Prostate gland (tissue), 2 donors: Measurements from ENCODE around the gene CAPN11. TPM values are rescaled to one million over a fixed set of nuclear protein-coding genes. Genes with fewer than 3 reads are reported as not detected.
A peak's percentile ranks its signal among the peaks of the same experiment; 100 is the strongest.

Experiments used
- DNase-seq: peaks from one replicate; pipeline ENCODE4 v3.0.0-alpha.2; 2019; ENCODE audit warnings: low spot score
- H3K27ac ChIP-seq, 2 donors: fragments of 200-600 bp; sonication (generic); 2 replicates each; pipeline ENCODE4 v1.5.1; 2017 to 2019
- H3K27me3 ChIP-seq: fragments of 200-600 bp; sonication (generic); replicated peaks from 2 replicates; pipeline ENCODE4 v1.5.1; 2019; ENCODE audit not compliant: insufficient read depth
- H3K36me3 ChIP-seq, 2 donors: fragments of 200-600 bp; sonication (generic); 1 replicate in 1 of 2; 2 replicates in 1 of 2; pipeline versions ENCODE4 v1.5.1 to v1.8.1; 2017 to 2019
- H3K4me1 ChIP-seq: fragments of 200-600 bp; sonication (generic); replicated peaks from 2 replicates; pipeline ENCODE4 v1.5.1; 2019
- H3K4me3 ChIP-seq, 2 donors: fragments of 200-600 bp; sonication (generic); 2 replicates each; pipeline ENCODE4 v1.5.1; 2017 to 2019
- H3K9me3 ChIP-seq: fragments of 200-600 bp; sonication (generic); 2 replicates; pipeline ENCODE4 v1.5.1; 2017
- POLR2A ChIP-seq: fragments of 450-650 bp; IDR thresholded peaks from one replicate; pipeline ENCODE4 v1.6.1; 2016; ENCODE audit warnings: antibody characterized with exemption, mild to moderate bottlenecking
- POLR2AphosphoS5 ChIP-seq: sonication (generic); formaldehyde crosslinking; IDR thresholded peaks from one replicate; pipeline ENCODE4 v1.6.1; 2017; ENCODE audit warnings: antibody characterized with exemption
- WGBS: methylation state at CpG from one replicate; pipeline ENCODE4 v1.1.5; 2018; 5-methylcytosine and 5-hydroxymethylcytosine counted together
- intact Hi-C: fragments of 100-400 bp; cut with DNase I; formaldehyde crosslinking; loops from one replicate; pipeline ENCODE4 v1.14.2; 2022
- total RNA-seq, 2 donors: library from RNA; depleted of rRNA; stranded (reverse); fragments of >200 nt; gene quantifications; one replicate each; pipeline ENCODE4 v1.1.0, GENCODE V29; 2016
- TF ChIP-seq, protein P1 (sequence below), 4 experiments: fragments of 200-600 bp in 2 of 4; fragments of 450-650 bp in 2 of 4; sonication (generic) in 2 of 4; IDR thresholded peaks; 1 replicate in 3 of 4; 2 replicates in 1 of 4; pipeline ENCODE4 v1.5.1; 2016 to 2019; ENCODE audit warnings: antibody characterized with exemption in 4 of 4, mild to moderate bottlenecking in 2 of 4, moderate library complexity in 2 of 4

The CAPN11 gene
- total RNA-seq, 2 donors from 2014 or later, result 5.9 TPM; not detected in 1

DNA sequence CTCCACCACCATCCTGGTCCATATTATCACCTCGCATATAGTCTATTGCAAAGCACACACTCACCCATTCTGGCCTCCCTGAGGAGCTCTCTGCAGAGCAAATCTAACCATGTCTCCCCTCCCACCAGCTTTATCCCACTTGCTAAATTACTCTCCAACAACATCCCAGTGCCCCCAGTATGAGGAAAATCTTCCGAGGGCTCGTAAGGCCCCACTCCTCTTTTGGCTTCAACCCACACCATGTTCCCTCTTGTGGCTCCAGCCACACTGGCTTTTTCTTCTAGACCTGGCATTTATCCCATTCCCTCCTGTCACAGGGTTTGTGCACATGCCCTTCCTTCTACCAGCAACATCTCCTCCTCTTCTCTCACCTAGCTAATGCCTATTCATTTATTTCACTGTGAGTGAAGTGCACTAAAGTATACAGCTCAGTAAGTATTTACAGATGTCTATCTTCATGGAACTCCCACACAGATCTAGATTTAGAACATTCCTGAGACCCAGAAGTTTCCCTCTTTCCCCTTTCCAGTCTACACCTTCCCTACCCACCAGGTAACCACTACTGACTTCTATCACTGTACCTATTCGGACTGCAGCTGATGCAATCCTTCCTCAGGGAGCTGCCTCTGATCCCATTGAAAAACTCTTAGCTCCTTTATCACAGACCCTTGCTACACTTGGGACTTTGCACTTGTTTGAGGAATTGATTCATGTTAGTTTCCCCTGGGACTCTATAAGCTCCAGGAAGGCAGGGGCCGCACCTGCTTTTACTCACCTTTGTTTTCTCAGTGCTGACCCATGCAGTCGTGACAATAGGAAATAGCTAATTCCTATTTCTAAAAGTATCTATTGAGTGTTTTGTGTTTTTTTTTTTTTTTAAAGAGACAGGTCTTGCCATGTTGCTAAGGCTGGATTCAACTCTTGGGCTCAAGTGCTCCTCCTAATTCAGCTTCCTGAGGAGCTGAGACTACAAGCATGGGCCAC lies 46.9 kb upstream of the CAPN11 start:
- no peaks in the 10 kb centered on the region for H3K4me1 ChIP-seq
- no peak overlapping the region for H3K27ac ChIP-seq
- no peak for DNase-seq
- no peak overlapping the region for H3K4me3 ChIP-seq
- intact Hi-C loops, result no loop called here
- no peaks in the 10 kb centered on the region for H3K27me3 ChIP-seq
- peaks cover 0 to 10% of the 10 kb centered on the region in 2 donors for H3K36me3 ChIP-seq
- no peaks in the 10 kb centered on the region for H3K9me3 ChIP-seq
- no peak for TF ChIP-seq POLR2AphosphoS5
- TF ChIP-seq POLR2A, result no peak
- TF ChIP-seq, protein P1, sequence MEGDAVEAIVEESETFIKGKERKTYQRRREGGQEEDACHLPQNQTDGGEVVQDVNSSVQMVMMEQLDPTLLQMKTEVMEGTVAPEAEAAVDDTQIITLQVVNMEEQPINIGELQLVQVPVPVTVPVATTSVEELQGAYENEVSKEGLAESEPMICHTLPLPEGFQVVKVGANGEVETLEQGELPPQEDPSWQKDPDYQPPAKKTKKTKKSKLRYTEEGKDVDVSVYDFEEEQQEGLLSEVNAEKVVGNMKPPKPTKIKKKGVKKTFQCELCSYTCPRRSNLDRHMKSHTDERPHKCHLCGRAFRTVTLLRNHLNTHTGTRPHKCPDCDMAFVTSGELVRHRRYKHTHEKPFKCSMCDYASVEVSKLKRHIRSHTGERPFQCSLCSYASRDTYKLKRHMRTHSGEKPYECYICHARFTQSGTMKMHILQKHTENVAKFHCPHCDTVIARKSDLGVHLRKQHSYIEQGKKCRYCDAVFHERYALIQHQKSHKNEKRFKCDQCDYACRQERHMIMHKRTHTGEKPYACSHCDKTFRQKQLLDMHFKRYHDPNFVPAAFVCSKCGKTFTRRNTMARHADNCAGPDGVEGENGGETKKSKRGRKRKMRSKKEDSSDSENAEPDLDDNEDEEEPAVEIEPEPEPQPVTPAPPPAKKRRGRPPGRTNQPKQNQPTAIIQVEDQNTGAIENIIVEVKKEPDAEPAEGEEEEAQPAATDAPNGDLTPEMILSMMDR (IDR thresholded peaks at IDR 0.05), result no peak
- 78% methylated on average over 6 of the region's 6 CpGs for WGBS

DNA sequence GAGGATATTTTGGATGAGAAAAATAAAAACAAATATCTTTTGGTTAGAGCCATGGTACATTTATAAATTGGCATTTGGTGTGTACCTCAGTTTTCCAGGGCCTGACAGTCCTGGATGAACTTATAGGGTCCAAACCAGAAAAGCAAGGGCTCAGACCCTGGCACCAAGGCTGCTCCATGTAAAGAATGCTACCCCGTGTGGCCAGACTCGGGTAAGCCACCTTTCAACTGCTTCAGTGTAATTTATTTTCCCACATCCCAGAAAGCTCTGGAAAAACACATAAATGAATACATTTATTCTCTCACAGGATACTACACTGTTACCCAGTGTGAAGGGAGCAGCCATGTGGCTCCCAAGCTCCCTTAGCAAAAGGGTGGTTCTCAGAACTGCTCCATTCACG lies 45.2 kb upstream of the CAPN11 start:
- Histone ChIP-seq H3K27ac (no peak overlapping the region), H3K36me3 (peaks cover 0 to 10% of the 10 kb centered on the region in 2 donors), H3K4me3 (no peak overlapping the region), H3K9me3 (no peaks in the 10 kb centered on the region), H3K27me3 (no peaks in the 10 kb centered on the region), H3K4me1 (no peaks in the 10 kb centered on the region)
- no peak for DNase-seq
- WGBS, result 58% methylated on average over 3 of the region's 3 CpGs
- intact Hi-C loops, result no loop called here
- TF ChIP-seq POLR2A, result no peak
- TF ChIP-seq POLR2AphosphoS5, result no peak
- TF ChIP-seq, protein P1 (IDR thresholded peaks at IDR 0.05), result peak in 1 of 4 experiments; percentile 7

DNA sequence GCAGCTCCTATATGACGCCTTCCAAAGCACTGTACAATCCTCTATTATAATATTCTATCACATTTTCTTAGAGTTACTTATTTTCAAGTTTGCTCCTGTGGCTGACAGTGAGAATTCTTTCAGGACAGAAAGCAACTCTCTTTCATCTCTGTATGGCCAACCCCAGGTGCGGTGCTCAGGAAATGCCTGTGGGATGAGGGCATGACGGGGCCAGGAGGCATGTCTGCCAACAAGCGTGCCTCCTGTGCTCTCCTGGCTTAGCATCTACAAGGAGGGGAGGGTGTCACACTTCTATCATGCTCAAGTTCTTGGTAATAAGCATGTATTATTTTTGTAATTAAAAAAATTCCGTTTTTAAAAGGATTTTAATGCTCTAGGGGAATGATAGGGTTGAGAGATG lies 42.8 kb upstream of the CAPN11 start:
- DNase-seq, result no peak
- WGBS, result 60% methylated on average over 5 of the region's 5 CpGs
- Histone ChIP-seq H3K4me1 (no peaks in the 10 kb centered on the region), H3K36me3 (peaks cover 0 to 10% of the 10 kb centered on the region in 2 donors), H3K9me3 (no peaks in the 10 kb centered on the region), H3K4me3 (no peak overlapping the region), H3K27ac (no peak overlapping the region), H3K27me3 (no peaks in the 10 kb centered on the region)
- intact Hi-C loops, result no loop called here
- TF ChIP-seq, protein P1 (IDR thresholded peaks at IDR 0.05), result no peak
- TF ChIP-seq POLR2A (no peak), POLR2AphosphoS5 (no peak)

DNA sequence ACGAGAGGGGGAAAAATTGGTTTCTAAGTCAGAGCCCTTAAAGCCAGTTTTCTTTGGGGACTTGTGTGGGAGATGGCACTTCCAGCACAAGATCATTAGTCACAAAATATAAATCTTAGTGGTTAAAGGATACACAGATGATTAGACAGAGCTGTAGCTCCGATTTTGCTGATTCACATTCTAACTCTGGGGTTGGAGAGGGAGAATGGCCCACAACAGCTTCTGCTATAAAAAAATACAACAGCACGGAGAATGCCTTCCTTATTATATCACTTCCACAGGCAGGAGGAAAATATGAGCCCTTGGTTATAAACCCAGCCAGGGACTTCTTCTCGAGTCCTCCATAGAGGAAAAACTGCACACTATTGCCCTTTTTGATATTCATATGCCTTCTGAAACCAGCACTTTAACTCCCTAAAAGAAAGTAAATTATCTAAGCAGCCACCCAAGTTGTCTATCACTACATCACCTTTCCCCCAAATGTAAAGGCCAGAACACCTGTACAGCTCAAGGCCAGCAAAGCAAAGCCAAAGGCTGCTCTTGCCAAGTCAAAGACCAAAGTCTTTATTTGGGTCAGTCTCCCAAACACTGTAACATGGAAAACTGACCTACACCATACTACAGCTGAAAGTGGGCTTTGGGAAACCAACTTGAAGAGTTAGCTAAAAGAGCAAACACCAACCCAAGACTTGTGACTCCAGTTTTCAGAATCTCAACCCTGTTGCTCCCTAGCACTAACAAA lies 41.8 kb upstream of the CAPN11 start:
- Histone ChIP-seq H3K27ac (no peak overlapping the region), H3K4me1 (no peaks in the 10 kb centered on the region), H3K36me3 (peaks cover 0 to 10% of the 10 kb centered on the region in 2 donors), H3K9me3 (no peaks in the 10 kb centered on the region), H3K27me3 (no peaks in the 10 kb centered on the region), H3K4me3 (no peak overlapping the region)
- TF ChIP-seq POLR2AphosphoS5 (no peak), POLR2A (no peak)
- TF ChIP-seq, protein P1 (IDR thresholded peaks at IDR 0.05), result no peak
- 46% methylated on average over 4 of the region's 4 CpGs for WGBS
- DNase-seq, result no peak
- intact Hi-C loops, result no loop called here
